ENCODE data around the gene DNAH6. TPM values are rescaled to one million over a fixed set of nuclear protein-coding genes. Genes with fewer than 3 reads are reported as not detected.

The DNAH6 gene
- total and polyA plus RNA-seq, 2 of the 13 experiments (the other 11 are each of a cell fraction or from before 2014, with no cell fraction given): 0.01 TPM; not detected in 1

DNA sequence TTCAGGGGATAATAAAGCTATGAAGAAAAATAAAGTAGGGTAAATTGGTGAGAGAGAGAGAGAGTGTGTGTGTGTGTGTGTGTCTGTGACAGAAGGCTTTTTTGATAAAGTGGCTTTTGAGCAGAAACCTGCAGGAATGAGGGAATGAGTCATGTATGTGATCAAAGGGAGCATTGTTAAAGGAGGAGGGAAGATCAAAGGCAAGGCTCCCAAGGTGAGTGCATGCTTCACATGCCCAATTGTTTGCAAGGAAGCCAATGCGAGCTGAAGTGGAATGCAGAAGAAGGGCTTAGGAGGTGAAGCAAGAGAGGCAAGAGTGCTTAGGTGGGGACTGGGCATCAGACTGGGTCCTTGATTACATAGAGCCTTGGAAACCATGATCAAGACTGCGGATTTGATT, 96.8 kb downstream of the DNAH6 start (continued):
- TF ChIP-seq ZNF788 (CRISPR knock-in tag; IDR thresholded peaks at IDR 0.05; ENCODE audit: borderline replicate concordance): peak; percentile 51; the same call in 1 of the 2 replicates
- no peak for TF ChIP-seq ZNF672 (CRISPR knock-in tag; IDR thresholded peaks at IDR 0.05)
- TF ChIP-seq ZNF367 (CRISPR knock-in tag; IDR thresholded peaks at IDR 0.05; ENCODE audit: borderline replicate concordance): no peak
- TF ChIP-seq SMARCE1 (IDR thresholded peaks at IDR 0.05; ENCODE audit: borderline replicate concordance): no peak
- TF ChIP-seq ZNF776 (CRISPR knock-in tag; IDR thresholded peaks at IDR 0.05): no peak
- TF ChIP-seq SP140L (CRISPR knock-in tag; IDR thresholded peaks at IDR 0.05; ENCODE audit: borderline replicate concordance): no peak
- no peak for TF ChIP-seq ZNF777 (CRISPR knock-in tag; IDR thresholded peaks at IDR 0.05)
- TF ChIP-seq MYNN (CRISPR knock-in tag; IDR thresholded peaks at IDR 0.05; ENCODE audit: low read depth): no peak
- TF ChIP-seq NPAS2 (CRISPR knock-in tag; IDR thresholded peaks at IDR 0.05; ENCODE audit: borderline replicate concordance): no peak
- peak; percentile 86 for TF ChIP-seq JUN (CRISPR knock-in tag; IDR thresholded peaks at IDR 0.05)
- no peak for TF ChIP-seq AKAP8 (CRISPR knock-in tag; IDR thresholded peaks at IDR 0.05)
- TF ChIP-seq ZNF746 (CRISPR knock-in tag; IDR thresholded peaks at IDR 0.05): peak; percentile 62; the same call in 1 of the 2 replicates
- no peak for TF ChIP-seq PBX3 (CRISPR knock-in tag; IDR thresholded peaks at IDR 0.05; ENCODE audit: borderline replicate concordance)
- no peak for TF ChIP-seq MLLT10 (CRISPR knock-in tag; IDR thresholded peaks at IDR 0.05)
- TF ChIP-seq, protein P1, sequence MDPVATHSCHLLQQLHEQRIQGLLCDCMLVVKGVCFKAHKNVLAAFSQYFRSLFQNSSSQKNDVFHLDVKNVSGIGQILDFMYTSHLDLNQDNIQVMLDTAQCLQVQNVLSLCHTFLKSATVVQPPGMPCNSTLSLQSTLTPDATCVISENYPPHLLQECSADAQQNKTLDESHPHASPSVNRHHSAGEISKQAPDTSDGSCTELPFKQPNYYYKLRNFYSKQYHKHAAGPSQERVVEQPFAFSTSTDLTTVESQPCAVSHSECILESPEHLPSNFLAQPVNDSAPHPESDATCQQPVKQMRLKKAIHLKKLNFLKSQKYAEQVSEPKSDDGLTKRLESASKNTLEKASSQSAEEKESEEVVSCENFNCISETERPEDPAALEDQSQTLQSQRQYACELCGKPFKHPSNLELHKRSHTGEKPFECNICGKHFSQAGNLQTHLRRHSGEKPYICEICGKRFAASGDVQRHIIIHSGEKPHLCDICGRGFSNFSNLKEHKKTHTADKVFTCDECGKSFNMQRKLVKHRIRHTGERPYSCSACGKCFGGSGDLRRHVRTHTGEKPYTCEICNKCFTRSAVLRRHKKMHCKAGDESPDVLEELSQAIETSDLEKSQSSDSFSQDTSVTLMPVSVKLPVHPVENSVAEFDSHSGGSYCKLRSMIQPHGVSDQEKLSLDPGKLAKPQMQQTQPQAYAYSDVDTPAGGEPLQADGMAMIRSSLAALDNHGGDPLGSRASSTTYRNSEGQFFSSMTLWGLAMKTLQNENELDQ (CRISPR knock-in tag; IDR thresholded peaks at IDR 0.05; ENCODE audit: borderline replicate concordance): no peak
- TF ChIP-seq, protein P2, sequence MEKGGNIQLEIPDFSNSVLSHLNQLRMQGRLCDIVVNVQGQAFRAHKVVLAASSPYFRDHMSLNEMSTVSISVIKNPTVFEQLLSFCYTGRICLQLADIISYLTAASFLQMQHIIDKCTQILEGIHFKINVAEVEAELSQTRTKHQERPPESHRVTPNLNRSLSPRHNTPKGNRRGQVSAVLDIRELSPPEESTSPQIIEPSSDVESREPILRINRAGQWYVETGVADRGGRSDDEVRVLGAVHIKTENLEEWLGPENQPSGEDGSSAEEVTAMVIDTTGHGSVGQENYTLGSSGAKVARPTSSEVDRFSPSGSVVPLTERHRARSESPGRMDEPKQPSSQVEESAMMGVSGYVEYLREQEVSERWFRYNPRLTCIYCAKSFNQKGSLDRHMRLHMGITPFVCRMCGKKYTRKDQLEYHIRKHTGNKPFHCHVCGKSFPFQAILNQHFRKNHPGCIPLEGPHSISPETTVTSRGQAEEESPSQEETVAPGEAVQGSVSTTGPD (CRISPR knock-in tag; IDR thresholded peaks at IDR 0.05): no peak
- no peak for TF ChIP-seq ZNF615 (CRISPR knock-in tag; IDR thresholded peaks at IDR 0.05; ENCODE audit: borderline replicate concordance)
- no peak for TF ChIP-seq TP53 (CRISPR knock-in tag; conservative IDR thresholded peaks at IDR 0.05)
- TF ChIP-seq RNF2 (conservative IDR thresholded peaks at IDR 0.05; ENCODE audit: low read depth): no peak
- TF ChIP-seq ZNF572 (CRISPR knock-in tag; IDR thresholded peaks at IDR 0.05): no peak
- no peak for TF ChIP-seq ZNF557 (CRISPR knock-in tag; IDR thresholded peaks at IDR 0.05)
- TF ChIP-seq, protein P3, sequence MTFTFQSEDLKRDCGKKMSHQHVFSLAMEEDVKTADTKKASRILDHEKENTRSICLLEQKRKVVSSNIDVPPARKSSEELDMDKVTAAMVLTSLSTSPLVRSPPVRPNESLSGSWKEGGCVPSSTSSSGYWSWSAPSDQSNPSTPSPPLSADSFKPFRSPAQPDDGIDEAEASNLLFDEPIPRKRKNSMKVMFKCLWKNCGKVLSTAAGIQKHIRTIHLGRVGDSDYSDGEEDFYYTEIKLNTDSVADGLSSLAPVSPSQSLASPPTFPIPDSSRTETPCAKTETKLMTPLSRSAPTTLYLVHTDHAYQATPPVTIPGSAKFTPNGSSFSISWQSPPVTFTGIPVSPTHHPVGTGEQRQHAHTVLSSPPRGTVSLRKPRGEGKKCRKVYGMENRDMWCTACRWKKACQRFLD (CRISPR knock-in tag; IDR thresholded peaks at IDR 0.05; ENCODE audit: borderline replicate concordance): no peak
- no peak for TF ChIP-seq MTF1 (CRISPR knock-in tag; IDR thresholded peaks at IDR 0.05)
- TF ChIP-seq RAD51 (IDR thresholded peaks at IDR 0.05; ENCODE audit: borderline replicate concordance): no peak
- no peak for TF ChIP-seq ZNF749 (CRISPR knock-in tag; IDR thresholded peaks at IDR 0.05; ENCODE audit: borderline replicate concordance)
- TF ChIP-seq KDM3A (CRISPR knock-in tag; IDR thresholded peaks at IDR 0.05; ENCODE audit: low read depth): no peak
- TF ChIP-seq PHF5A (CRISPR knock-in tag; IDR thresholded peaks at IDR 0.05; ENCODE audit: low read depth, unreplicated experiment): no peak
